NCI-H2081 treated with DMSO at 0.1 percent for 48 hours (cell line): ENCODE data around the gene RCVRN.
"Not testable (repeated sequence)": the region's sequence is repeated elsewhere in the genome, so short reads cannot be mapped to it uniquely, and the experiment has no call there.

Experiments used
- DNase-seq: peaks from one replicate; lab custom pipeline; 2025; lab: John Stamatoyannopoulos, UW

Gene RCVRN

DNA sequence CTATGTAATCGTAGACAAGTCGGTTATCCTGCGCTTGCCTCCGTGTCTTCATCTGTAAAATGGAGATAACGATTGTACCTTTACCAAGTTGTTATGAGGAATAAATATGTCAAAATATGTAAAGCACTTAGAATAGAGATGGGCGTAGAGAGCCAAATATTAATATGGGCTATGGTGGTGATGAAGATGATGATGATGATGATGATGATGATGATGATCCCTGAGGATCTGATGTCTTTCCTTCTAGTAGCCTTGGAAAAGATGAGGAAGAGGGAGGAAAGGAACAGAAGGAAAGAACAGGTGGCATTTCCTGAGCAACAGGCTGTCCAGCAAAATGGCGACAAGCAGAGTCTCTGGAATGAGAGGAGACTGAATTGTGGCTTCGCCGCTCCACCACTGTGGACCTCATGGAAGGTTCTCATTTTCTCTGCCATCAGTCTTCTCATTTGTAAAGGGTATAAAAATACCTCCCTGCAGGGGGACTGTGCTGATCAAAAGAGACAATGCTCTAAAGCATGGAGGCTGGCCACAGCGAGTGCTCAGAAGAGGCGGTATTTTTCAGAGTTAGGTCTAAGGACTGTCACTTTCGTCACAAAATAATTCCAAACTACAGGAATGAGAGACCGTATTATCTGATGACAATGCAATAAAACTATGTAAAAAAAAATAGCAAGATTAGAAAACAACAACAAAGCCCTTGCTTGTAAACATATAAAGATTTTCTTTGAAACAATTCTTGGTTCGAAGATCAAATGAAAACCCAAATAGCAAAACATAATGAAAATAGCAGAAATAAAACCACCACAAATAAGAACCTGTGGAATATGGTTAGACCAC is 17.2 kb upstream of the RCVRN start:
- DNase-seq: no peak

DNA sequence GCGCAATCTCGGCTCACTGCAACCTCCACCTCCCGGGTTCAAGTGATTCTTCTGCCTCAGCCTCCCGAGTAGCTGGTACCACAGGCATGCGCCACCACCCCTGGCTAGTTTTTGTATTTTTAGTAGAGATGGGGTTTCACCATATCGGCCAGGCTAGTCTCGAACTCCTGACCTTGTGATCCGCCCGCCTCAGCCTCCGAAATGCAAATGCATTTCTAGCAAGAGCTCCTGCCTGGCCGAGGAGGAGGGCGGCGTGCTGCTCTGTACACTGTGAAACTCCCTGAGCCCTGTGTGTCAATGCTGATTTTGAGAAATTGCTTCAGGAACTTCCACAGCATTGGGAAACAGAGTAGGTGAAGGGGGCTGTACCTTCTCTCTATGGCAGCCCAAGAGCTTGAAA is 16.1 kb upstream of the RCVRN start:
- not testable (repeated sequence) for DNase-seq

DNA sequence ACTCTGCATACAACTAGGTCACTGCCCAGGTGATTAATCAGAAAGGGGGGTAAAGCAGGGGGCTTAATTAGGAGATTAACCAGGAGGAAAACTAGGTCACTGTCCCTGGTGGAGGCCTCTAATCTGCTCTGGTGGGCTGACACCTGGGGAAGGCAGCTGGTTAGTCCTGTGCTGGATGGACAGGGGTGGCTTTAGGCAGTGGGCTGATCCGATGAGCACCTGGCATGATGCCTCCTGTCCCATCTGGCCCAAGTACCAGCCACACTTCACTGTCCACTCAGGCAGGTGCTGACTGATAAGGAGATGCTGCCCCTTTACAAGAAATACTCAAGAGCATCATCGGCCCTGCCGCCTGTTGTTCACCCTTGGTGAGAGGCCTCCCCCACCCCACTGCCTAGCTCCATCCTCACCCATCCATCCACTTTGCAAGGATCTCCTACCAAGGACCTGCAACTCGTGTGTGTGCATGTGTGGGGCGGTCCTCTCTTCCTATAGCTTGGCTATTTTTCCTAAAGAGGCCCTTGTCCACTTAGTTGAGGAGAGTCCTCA is 13.8 kb upstream of the RCVRN start:
- DNase-seq: no peak

DNA sequence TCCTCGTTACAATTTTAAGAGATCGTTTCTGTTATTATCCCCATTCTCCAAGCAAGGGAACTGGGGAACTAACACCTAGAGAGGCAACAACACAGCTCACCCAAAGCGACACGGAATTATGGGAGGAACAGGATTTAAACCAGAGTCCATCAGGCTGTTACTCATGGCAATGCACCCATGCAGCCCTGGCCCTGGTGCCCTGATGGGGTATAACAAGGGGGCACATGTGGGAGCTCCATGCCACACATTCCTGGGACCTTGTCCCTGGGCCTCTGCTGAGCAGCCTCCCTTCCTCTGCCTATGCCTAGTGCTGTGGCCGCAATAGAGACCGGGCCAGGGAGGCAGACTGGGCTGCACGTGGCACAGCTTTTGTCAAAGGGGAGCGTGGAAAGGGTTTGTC is 13.3 kb upstream of the RCVRN start:
- no peak for DNase-seq

GRCh38 chr17:9917801-9918200 is 12.7 kb upstream of the RCVRN start:
- no peak for DNase-seq

GRCh38 chr17:9917131-9917530 is 12.1 kb upstream of the RCVRN start:
- no peak for DNase-seq

GRCh38 chr17:9916108-9916507 is 11.0 kb upstream of the RCVRN start:
- DNase-seq: no peak

GRCh38 chr17:9913476-9913875 is 8.4 kb upstream of the RCVRN start:
- no peak for DNase-seq

GRCh38 chr17:9912121-9913099 is 7.3 kb upstream of the RCVRN start:
- no peak for DNase-seq

DNA sequence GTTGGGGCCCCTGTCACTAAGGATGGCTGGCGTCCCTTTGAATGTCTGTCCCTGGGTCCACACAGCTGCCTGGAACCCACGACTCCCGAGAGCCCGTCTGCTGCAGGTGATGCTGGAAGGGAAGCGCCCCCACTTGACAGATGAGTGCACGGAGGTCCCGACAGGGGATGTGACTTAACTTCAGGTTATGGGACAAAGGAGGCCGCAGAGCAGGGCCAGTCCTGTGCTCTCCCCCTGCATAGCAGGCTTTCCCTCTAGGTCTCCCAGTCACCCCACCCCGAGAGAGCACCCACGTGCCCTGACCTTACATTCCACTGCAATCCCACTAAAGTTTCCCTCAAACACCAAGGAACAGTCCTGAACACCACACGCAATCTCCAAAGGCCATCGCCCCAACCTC is 6.0 kb upstream of the RCVRN start:
- no peak for DNase-seq

GRCh38 chr17:9908649-9909042 is 3.6 kb upstream of the RCVRN start:
- DNase-seq: no peak

GRCh38 chr17:9907883-9908648 is 3.0 kb upstream of the RCVRN start:
- no peak for DNase-seq

- DNase-seq: no peak
Observed at GRCh38 chr17:9907131-9907530, 2.1 kb upstream of the RCVRN start.

GRCh38 chr17:9906616-9907015 is 1.5 kb upstream of the RCVRN start:
- no peak for DNase-seq

- DNase-seq: no peak
Observed at GRCh38 chr17:9905902-9906301, 831 bp upstream of the RCVRN start.

DNA sequence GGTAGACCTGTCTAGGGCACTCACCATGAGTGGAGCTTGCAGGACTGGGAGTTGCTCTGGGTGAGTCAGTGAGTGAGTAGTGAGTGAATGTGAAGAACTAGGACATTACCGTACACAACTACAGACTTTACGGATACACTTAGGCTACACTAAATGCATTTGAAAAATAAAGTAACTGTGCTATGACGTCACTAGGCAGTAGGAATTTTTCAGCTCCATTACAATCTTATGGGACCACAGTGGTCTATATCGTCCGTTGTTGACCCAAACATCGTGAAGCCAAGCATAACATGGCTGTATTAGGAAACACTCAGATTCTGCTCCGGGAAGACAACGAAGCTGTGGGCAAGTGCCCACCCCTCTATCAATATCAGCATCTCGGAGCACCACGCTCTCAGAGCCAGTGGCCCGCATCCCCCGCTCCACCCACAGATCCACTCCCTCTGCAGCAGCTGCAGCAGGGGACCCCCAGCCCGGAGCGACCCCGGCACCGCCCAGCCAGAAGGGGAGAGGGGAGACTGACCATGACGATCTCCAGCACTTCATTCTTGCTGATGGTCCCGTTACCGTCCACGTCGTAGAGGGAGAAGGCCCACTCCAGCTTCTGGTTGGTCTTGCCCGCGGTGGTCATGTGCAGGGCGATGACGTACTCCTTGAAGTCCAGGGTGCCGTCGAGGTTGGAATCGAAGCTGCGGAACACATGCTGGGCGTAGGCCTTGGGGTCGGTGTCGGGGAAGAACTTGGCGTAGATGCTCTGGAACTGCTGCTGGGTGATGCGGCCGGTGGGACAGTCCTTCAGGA is 594 bp downstream of the RCVRN start:
- no peak for DNase-seq

DNA sequence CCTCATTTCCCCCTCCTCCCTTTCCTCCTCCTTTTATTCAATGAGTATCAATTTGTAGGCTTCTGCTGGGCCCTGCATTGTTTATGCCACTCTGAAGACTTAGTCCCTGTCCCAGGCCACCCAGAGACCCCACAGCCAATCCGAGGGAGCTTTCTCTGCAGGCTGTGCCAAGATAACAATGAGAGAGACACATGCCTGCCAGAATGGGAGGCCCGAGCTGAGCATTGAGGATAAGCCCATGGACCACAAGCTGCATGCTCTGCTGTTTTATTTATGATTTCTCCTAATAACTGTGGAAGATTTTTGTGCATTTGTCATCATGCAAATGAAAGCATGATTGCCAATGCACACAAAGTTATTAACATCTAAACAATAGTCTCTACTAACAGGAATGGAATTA is 3.0 kb downstream of the RCVRN start:
- DNase-seq: no peak

DNA sequence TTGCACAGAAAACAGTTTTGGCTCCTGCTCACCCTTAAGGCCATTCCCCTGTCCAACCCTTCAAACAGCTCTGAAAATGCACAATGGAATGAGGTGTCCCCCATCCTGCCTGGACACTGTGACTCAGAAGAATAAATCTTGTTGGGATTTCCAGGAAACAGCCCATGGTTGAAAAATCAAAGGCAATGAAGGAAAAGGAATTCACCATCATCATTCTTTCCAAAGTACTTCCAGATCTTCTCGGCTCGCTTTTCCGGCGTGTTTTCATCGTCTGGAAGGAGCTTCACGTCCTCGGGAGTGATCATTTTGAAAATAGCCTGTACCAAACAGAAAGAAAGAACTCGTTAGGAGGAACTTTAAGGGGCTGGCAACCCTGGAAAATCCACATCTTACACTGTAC is 4.3 kb downstream of the RCVRN start:
- DNase-seq: no peak

- no peak for DNase-seq
Observed at GRCh38 chr17:9900044-9900594, 5.0 kb downstream of the RCVRN start.

DNA sequence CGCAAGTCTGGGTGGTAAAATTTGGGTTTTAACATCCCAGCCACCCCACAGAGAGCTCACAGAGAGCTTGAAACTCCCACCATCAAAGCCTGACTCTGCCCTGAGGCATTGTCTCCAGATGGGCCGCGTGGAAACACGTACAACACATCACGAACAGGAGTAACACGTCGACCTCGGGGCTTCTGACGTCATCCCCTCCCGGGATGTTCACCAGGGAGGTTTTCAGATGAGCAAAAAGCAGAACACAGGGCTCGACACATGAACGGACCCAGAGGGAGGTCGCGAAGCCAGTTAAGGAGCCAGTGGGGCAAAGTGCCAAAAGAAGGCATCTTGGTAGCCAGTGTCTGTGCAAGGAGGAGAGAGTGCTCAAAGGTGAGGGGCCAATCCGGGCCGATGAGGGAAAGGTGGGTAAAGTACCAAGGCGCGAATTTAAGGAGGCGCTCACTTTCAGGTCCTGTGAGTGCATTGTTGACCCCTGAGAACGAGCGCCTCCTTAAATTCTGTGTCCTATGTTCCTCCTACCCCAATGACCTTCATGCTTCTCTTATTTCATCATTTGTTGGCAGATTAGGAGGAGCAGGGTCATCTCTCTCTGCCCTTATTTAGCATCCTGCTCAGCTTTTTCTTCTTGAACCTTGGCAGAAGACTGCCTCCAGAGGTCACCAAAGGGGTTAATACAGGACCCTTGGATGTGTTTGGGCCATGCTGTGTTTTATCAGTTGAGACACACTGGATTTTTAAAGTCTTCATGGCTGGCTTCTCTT is 5.6 kb downstream of the RCVRN start:
- DNase-seq: no peak
